Neutrophil (primary cell): ENCODE data around the gene CDKL1.

Experiments
- H3K27ac ChIP-seq: fragments of 200-600 bp; sonication (generic); 2 replicates; pipeline ENCODE4 v1.5.1; 2016; ENCODE audit warnings: mild to moderate bottlenecking, moderate library complexity
- H3K27me3 ChIP-seq: fragments of 200-600 bp; sonication (generic); 2 replicates; pipeline ENCODE4 v1.6.0; 2016; ENCODE audit warnings: mild to moderate bottlenecking
- H3K36me3 ChIP-seq: fragments of 200-600 bp; sonication (generic); 2 replicates; pipeline ENCODE4 v1.5.1; 2017
- H3K4me1 ChIP-seq, 2 experiments: fragments of 200-600 bp in 1 of 2; sonication (generic) in 1 of 2; 1 replicate in 1 of 2; 2 replicates in 1 of 2; pipeline versions ENCODE4 v1.5.1 to v1.6.1; 2013 to 2016; ENCODE audit warnings: low read depth in 1 of 2, low read length in 1 of 2, mild to moderate bottlenecking in 1 of 2, moderate library complexity in 1 of 2; ENCODE audit not compliant: control insufficient read depth in 1 of 2, insufficient read depth in 1 of 2
- H3K4me3 ChIP-seq, 2 experiments: fragments of 200-600 bp in 1 of 2; sonication (generic) in 1 of 2; 1 replicate in 1 of 2; 2 replicates in 1 of 2; pipeline ENCODE4 v1.5.1; 2013 to 2016; ENCODE audit warnings: low read depth in 1 of 2, low read length in 1 of 2, mild to moderate bottlenecking in 1 of 2, moderate library complexity in 1 of 2
- H3K9me3 ChIP-seq: fragments of 200-600 bp; sonication (generic); 2 replicates; pipeline ENCODE4 v1.5.1; 2016
- TF ChIP-seq, protein P1 (sequence below): fragments of 200-600 bp; sonication (generic); IDR thresholded peaks from 2 replicates; pipeline ENCODE4 v1.5.1; 2016; ENCODE audit warnings: antibody characterized with exemption

The CDKL1 gene

GRCh38 chr14:50398189-50398580 lies 1.5 kb upstream of the CDKL1 start:
- TF ChIP-seq, protein P1, sequence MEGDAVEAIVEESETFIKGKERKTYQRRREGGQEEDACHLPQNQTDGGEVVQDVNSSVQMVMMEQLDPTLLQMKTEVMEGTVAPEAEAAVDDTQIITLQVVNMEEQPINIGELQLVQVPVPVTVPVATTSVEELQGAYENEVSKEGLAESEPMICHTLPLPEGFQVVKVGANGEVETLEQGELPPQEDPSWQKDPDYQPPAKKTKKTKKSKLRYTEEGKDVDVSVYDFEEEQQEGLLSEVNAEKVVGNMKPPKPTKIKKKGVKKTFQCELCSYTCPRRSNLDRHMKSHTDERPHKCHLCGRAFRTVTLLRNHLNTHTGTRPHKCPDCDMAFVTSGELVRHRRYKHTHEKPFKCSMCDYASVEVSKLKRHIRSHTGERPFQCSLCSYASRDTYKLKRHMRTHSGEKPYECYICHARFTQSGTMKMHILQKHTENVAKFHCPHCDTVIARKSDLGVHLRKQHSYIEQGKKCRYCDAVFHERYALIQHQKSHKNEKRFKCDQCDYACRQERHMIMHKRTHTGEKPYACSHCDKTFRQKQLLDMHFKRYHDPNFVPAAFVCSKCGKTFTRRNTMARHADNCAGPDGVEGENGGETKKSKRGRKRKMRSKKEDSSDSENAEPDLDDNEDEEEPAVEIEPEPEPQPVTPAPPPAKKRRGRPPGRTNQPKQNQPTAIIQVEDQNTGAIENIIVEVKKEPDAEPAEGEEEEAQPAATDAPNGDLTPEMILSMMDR, result no peak
- Histone ChIP-seq H3K4me1 (peaks cover 15 to 18% of the 10 kb centered on the region in 2 experiments), H3K4me3 (no peak overlapping the region), H3K9me3 (no peaks in the 10 kb centered on the region), H3K27me3 (peaks cover 38% of the 10 kb centered on the region), H3K27ac (no peak overlapping the region), H3K36me3 (no peaks in the 10 kb centered on the region)

- peaks cover 15 to 18% of the 10 kb centered on the region in 2 experiments for H3K4me1 ChIP-seq
Measured at GRCh38 chr14:50397390-50398188, 908 bp upstream of the CDKL1 start.

DNA sequence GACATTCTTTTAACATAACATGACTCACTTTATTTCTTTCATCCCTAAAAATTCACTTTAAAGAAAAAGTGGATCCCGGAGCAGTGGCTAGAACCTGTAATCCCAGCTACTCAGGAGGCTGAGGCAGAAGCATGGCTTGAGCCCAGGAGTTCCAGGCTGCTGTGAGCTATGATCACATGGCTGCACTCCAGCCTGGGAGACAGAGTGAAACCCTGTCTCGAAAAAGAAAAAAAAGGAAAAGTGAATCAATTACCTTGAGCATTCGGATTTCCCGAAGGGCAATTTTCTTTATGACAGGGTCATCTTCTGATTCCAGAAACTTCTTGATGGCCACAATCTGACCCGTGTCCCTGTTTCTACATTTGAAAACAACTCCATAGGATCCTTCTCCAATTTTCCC lies 1.2 kb downstream of the CDKL1 start:
- H3K27ac ChIP-seq, result no peak overlapping the region
- TF ChIP-seq, protein P1, result no peak
- no peaks in the 10 kb centered on the region for H3K36me3 ChIP-seq
- H3K4me1 ChIP-seq, result peaks cover 15 to 18% of the 10 kb centered on the region in 2 experiments
- no peak overlapping the region for H3K4me3 ChIP-seq
- peaks cover 38% of the 10 kb centered on the region for H3K27me3 ChIP-seq
- no peaks in the 10 kb centered on the region for H3K9me3 ChIP-seq

More at GRCh38 chr14:50397390-50398188, 908 bp upstream of the CDKL1 start:
- H3K36me3 ChIP-seq, result no peaks in the 10 kb centered on the region
- TF ChIP-seq, protein P1, result no peak
- no peaks in the 10 kb centered on the region for H3K9me3 ChIP-seq
- no peak overlapping the region for H3K27ac ChIP-seq
- H3K27me3 ChIP-seq, result peaks cover 38% of the 10 kb centered on the region
- peak overlapping the region; percentile 41 to 55 for H3K4me3 ChIP-seq

- TF ChIP-seq, protein P1, result no peak
- Histone ChIP-seq H3K4me1 (peaks cover 15 to 18% of the 10 kb centered on the region in 2 experiments), H3K27me3 (peaks cover 38% of the 10 kb centered on the region), H3K36me3 (no peaks in the 10 kb centered on the region), H3K9me3 (no peaks in the 10 kb centered on the region), H3K4me3 (no peak overlapping the region), H3K27ac (no peak overlapping the region)
Measured at GRCh38 chr14:50394713-50395112, 2.0 kb downstream of the CDKL1 start.

GRCh38 chr14:50389668-50390441 lies 6.8 kb downstream of the CDKL1 start:
- Histone ChIP-seq H3K4me1 (no peaks in the 10 kb centered on the region), H3K4me3 (no peak overlapping the region), H3K27me3 (peaks cover 7% of the 10 kb centered on the region), H3K36me3 (no peaks in the 10 kb centered on the region), H3K27ac (no peak overlapping the region), H3K9me3 (no peaks in the 10 kb centered on the region)
- TF ChIP-seq, protein P1, result no peak
